Measurements from ENCODE around the gene HES4.

HES4 gene

DNA sequence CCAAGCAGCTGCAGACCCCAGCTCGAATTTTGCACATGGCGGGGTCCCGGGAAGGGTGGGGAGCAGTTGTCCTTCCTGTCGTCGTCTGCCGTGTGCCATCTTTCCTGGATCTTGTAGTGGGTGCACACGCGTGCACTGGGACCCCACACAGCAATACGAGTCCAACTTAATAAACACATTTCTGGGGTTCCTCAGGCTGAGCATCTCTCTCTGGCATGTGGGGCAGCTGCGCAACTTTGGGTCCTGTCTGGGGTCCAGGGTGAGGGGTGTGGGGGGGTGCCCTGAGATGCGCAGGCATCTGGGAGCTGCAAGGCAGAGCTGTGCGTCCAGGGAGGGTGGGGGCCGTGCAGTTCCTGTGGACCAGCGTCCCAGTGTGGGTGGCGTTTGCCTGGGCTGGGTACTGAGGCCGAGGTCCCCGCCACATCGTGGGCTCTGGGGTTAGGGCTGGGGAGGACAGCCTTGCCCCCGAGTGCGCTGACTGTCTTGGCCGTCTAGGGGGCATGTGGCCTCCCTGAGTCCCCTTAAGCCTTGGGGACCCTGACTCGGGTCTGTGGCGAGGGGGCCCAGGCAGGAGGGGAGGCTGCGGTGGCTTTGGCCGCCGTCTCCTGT is 34.3 kb downstream of the HES4 start:
- Histone ChIP-seq H3K9ac (ENCODE audit: low read depth, low read length, poor library complexity) (peak overlapping the region; percentile 72), H3K9me3 (replicated peaks in 1 of 2; ENCODE audit: control insufficient read depth in 2 of 2, insufficient read depth in 1 of 2, low read depth in 1 of 2, low read length in 2 of 2) (peaks cover 0 to 6% of the 10 kb centered on the region in 2 donors), H4K8ac (ENCODE audit: low read depth, low read length) (no peak overlapping the region), H3K23ac (ENCODE audit: low read depth, low read length, poor library complexity) (peak overlapping the region; percentile 98), H3K79me1 (ENCODE audit: low read depth, low read length) (peaks cover 5% of the 10 kb centered on the region), H3K4me3 (ENCODE audit: low read length in 2 of 2) (no peak overlapping the region), H4K91ac (ENCODE audit: low read depth, low read length, poor library complexity) (no peak overlapping the region), H2BK5ac (ENCODE audit: low read length) (no peak overlapping the region), H3K4me1 (ENCODE audit: control insufficient read depth in 2 of 2, insufficient read depth in 1 of 2, low read depth in 1 of 2, low read length in 2 of 2) (peaks cover 7 to 10% of the 10 kb centered on the region in 2 donors), H3K27me3 (ENCODE audit: control insufficient read depth in 3 of 3, insufficient read depth in 3 of 3, low read depth in 1 of 3, low read length in 3 of 3) (peaks cover 15 to 60% (median 51%) of the 10 kb centered on the region in 3 experiments), H2BK15ac (ENCODE audit: low read length) (no peak overlapping the region), H3K18ac (ENCODE audit: low read length) (no peak overlapping the region), H3K36me3 (replicated peaks in 1 of 2; ENCODE audit: control insufficient read depth in 2 of 2, insufficient read depth in 2 of 2, low read length in 2 of 2) (peaks cover 10 to 30% of the 10 kb centered on the region in 2 donors), H2BK12ac (ENCODE audit: low read length) (no peak overlapping the region), H3K4ac (ENCODE audit: low read length) (no peak overlapping the region), H2AK5ac (ENCODE audit: low read depth, low read length) (no peak overlapping the region), H2BK120ac (ENCODE audit: low read depth, low read length) (no peak overlapping the region), H3K14ac (ENCODE audit: low read length) (no peak overlapping the region), H3K4me2 (ENCODE audit: insufficient read depth, low read length, poor library complexity, severe bottlenecking) (no peak overlapping the region), H2AFZ (ENCODE audit: low read length) (no peak overlapping the region), H3K27ac (replicated peaks; ENCODE audit: low read length) (no peak overlapping the region)
- WGBS, 2 donors (ENCODE audit: extremely low coverage in 2 of 2, insufficient read length in 2 of 2, insufficient replicate concordance in 1 of 2): no CpG with 5 or more reads among the region's 26 CpGs
- DNase-seq (ENCODE audit: low spot score): no peak

- Histone ChIP-seq H3K4me2 (ENCODE audit: insufficient read depth, low read length, poor library complexity, severe bottlenecking) (no peak overlapping the region), H3K36me3 (replicated peaks in 1 of 2; ENCODE audit: control insufficient read depth in 2 of 2, insufficient read depth in 2 of 2, low read length in 2 of 2) (peaks cover 10 to 30% of the 10 kb centered on the region in 2 donors), H3K27ac (replicated peaks; ENCODE audit: low read length) (no peak overlapping the region), H3K23ac (ENCODE audit: low read depth, low read length, poor library complexity) (no peak overlapping the region), H2AK5ac (ENCODE audit: low read depth, low read length) (no peak overlapping the region), H3K14ac (ENCODE audit: low read length) (peak overlapping the region; percentile 38), H2BK12ac (ENCODE audit: low read length) (no peak overlapping the region), H3K4me1 (ENCODE audit: control insufficient read depth in 2 of 2, insufficient read depth in 1 of 2, low read depth in 1 of 2, low read length in 2 of 2) (peaks cover 7 to 10% of the 10 kb centered on the region in 2 donors), H2BK120ac (ENCODE audit: low read depth, low read length) (no peak overlapping the region), H3K4me3 (ENCODE audit: low read length in 2 of 2) (no peak overlapping the region), H4K91ac (ENCODE audit: low read depth, low read length, poor library complexity) (no peak overlapping the region), H3K9me3 (replicated peaks in 1 of 2; ENCODE audit: control insufficient read depth in 2 of 2, insufficient read depth in 1 of 2, low read depth in 1 of 2, low read length in 2 of 2) (peaks cover 0 to 6% of the 10 kb centered on the region in 2 donors), H2AFZ (ENCODE audit: low read length) (no peak overlapping the region), H3K79me1 (ENCODE audit: low read depth, low read length) (peaks cover 5% of the 10 kb centered on the region), H4K8ac (ENCODE audit: low read depth, low read length) (no peak overlapping the region), H3K27me3 (ENCODE audit: control insufficient read depth in 3 of 3, insufficient read depth in 3 of 3, low read depth in 1 of 3, low read length in 3 of 3) (peaks cover 9 to 57% (median 44%) of the 10 kb centered on the region in 3 experiments), H2BK5ac (ENCODE audit: low read length) (no peak overlapping the region), H3K18ac (ENCODE audit: low read length) (no peak overlapping the region), H3K9ac (ENCODE audit: low read depth, low read length, poor library complexity) (no peak overlapping the region), H2BK15ac (ENCODE audit: low read length) (no peak overlapping the region), H3K4ac (ENCODE audit: low read length) (no peak overlapping the region)
- no peak for DNase-seq (ENCODE audit: low spot score)
- no CpG with 5 or more reads among the region's 51 CpGs for WGBS, 2 donors (ENCODE audit: extremely low coverage in 2 of 2, insufficient read length in 2 of 2, insufficient replicate concordance in 1 of 2)
Observed at GRCh38 chr1:964691-965525, 35.0 kb downstream of the HES4 start.

- no CpG with 5 or more reads among the region's 47 CpGs for WGBS, 2 donors (ENCODE audit: extremely low coverage in 2 of 2, insufficient read length in 2 of 2, insufficient replicate concordance in 1 of 2)
- Histone ChIP-seq H4K8ac (ENCODE audit: low read depth, low read length) (no peak overlapping the region), H2BK15ac (ENCODE audit: low read length) (no peak overlapping the region), H3K79me1 (ENCODE audit: low read depth, low read length) (peaks cover 6% of the 10 kb centered on the region), H3K4me2 (ENCODE audit: insufficient read depth, low read length, poor library complexity, severe bottlenecking) (no peak overlapping the region), H3K9ac (ENCODE audit: low read depth, low read length, poor library complexity) (peak overlapping the region; percentile 44), H3K14ac (ENCODE audit: low read length) (no peak overlapping the region), H4K91ac (ENCODE audit: low read depth, low read length, poor library complexity) (no peak overlapping the region), H3K27ac (replicated peaks; ENCODE audit: low read length) (no peak overlapping the region), H3K36me3 (replicated peaks in 1 of 2; ENCODE audit: control insufficient read depth in 2 of 2, insufficient read depth in 2 of 2, low read length in 2 of 2) (peaks cover 8 to 30% of the 10 kb centered on the region in 2 donors), H2AFZ (ENCODE audit: low read length) (no peak overlapping the region), H3K18ac (ENCODE audit: low read length) (no peak overlapping the region), H3K9me3 (replicated peaks in 1 of 2; ENCODE audit: control insufficient read depth in 2 of 2, insufficient read depth in 1 of 2, low read depth in 1 of 2, low read length in 2 of 2) (no peaks in the 10 kb centered on the region), H3K23ac (ENCODE audit: low read depth, low read length, poor library complexity) (peak overlapping the region; percentile 31), H3K27me3 (ENCODE audit: control insufficient read depth in 3 of 3, insufficient read depth in 3 of 3, low read depth in 1 of 3, low read length in 3 of 3) (peaks cover 13 to 55% (median 34%) of the 10 kb centered on the region in 3 experiments), H2BK5ac (ENCODE audit: low read length) (no peak overlapping the region), H2BK120ac (ENCODE audit: low read depth, low read length) (no peak overlapping the region), H2AK5ac (ENCODE audit: low read depth, low read length) (no peak overlapping the region), H3K4ac (ENCODE audit: low read length) (no peak overlapping the region), H3K4me3 (ENCODE audit: low read length in 2 of 2) (peak overlapping the region in 1 of 2 donors; percentile 44), H2BK12ac (ENCODE audit: low read length) (no peak overlapping the region), H3K4me1 (ENCODE audit: control insufficient read depth in 2 of 2, insufficient read depth in 1 of 2, low read depth in 1 of 2, low read length in 2 of 2) (peaks cover 7 to 10% of the 10 kb centered on the region in 2 donors)
- no peak for DNase-seq (ENCODE audit: low spot score)
Observed at GRCh38 chr1:963746-964525, 36.0 kb downstream of the HES4 start.

Measured in neuronal stem cell (in vitro differentiated cells).